ENCODE measurements around the gene ATP1A4.

Gene ATP1A4

GRCh38 chr1:160158534-160158933 lies 7.1 kb downstream of the ATP1A4 start:
- Histone ChIP-seq H3K27ac (ENCODE audit: extremely low read depth, low read depth, low read length) (no peak overlapping the region), H3K4me1 (ENCODE audit: control insufficient read depth, insufficient read depth, low read length) (no peaks in the 10 kb centered on the region), H3K4me3 (ENCODE audit: low read depth, low read length) (no peak overlapping the region), H3K9me3 (ENCODE audit: control insufficient read depth, insufficient read depth, low read depth, low read length) (no peaks in the 10 kb centered on the region), H3K36me3 (ENCODE audit: control insufficient read depth in 2 of 2, insufficient read depth in 1 of 2, low read length in 2 of 2) (no peaks in the 10 kb centered on the region)
- CTCF ChIA-PET, result interaction anchor here (0.8 to 1.6 kb wide), 4 partner anchors 72 to 133 kb away, joined by 4 to 5 read pairs (median 4); no protein-coding TSS in a partner anchor
- POLR2A ChIA-PET, result no interaction called here
- no peak for TF ChIP-seq ZNF785 (tag by site-specific recombination; IDR thresholded peaks at IDR 0.05)
- no peak for TF ChIP-seq ZNF558 (tag by site-specific recombination; IDR thresholded peaks at IDR 0.05)
- TF ChIP-seq KLF9 (tag by site-specific recombination; IDR thresholded peaks at IDR 0.05; ENCODE audit: low read depth), result no peak
- no peak for TF ChIP-seq ZBTB6 (tag by site-specific recombination; IDR thresholded peaks at IDR 0.05)
- no peak for TF ChIP-seq WT1 (tag by site-specific recombination; IDR thresholded peaks at IDR 0.05)
- no peak for TF ChIP-seq RBAK (tag by site-specific recombination; IDR thresholded peaks at IDR 0.05)
- no peak for TF ChIP-seq KLF16 (tag by site-specific recombination; IDR thresholded peaks at IDR 0.05)
- TF ChIP-seq ZNF571 (tag by site-specific recombination; IDR thresholded peaks at IDR 0.05), result no peak
- no peak for TF ChIP-seq ZNF114 (tag by site-specific recombination; IDR thresholded peaks at IDR 0.05)
- TF ChIP-seq ZNF544 (tag by site-specific recombination; IDR thresholded peaks at IDR 0.05), result no peak
- TF ChIP-seq FEZF1 (tag by site-specific recombination; IDR thresholded peaks at IDR 0.05), result no peak
- no peak for TF ChIP-seq ZNF354C (tag by site-specific recombination; IDR thresholded peaks at IDR 0.05; ENCODE audit: borderline replicate concordance, low read depth)
- TF ChIP-seq HOXC10 (CRISPR knock-in tag; IDR thresholded peaks at IDR 0.05), result no peak
- no peak for TF ChIP-seq ZNF560 (tag by site-specific recombination; IDR thresholded peaks at IDR 0.05; ENCODE audit: borderline replicate concordance)

- Histone ChIP-seq H3K36me3 (ENCODE audit: control insufficient read depth in 2 of 2, insufficient read depth in 1 of 2, low read length in 2 of 2) (no peaks in the 10 kb centered on the region), H3K4me3 (ENCODE audit: low read depth, low read length) (no peak overlapping the region), H3K9me3 (ENCODE audit: control insufficient read depth, insufficient read depth, low read depth, low read length) (no peaks in the 10 kb centered on the region), H3K27ac (ENCODE audit: extremely low read depth, low read depth, low read length) (no peak overlapping the region), H3K4me1 (ENCODE audit: control insufficient read depth, insufficient read depth, low read length) (no peaks in the 10 kb centered on the region)
- ChIA-PET CTCF (interaction anchor here (1.4 to 1.6 kb wide), 2 partner anchors 75 to 131 kb away, joined by 4 to 5 read pairs; no protein-coding TSS in a partner anchor), POLR2A (no interaction called here)
- TF ChIP-seq ZNF138 (tag by site-specific recombination; IDR thresholded peaks at IDR 0.05; ENCODE audit: borderline replicate concordance) (no peak), KLF17 (tag by site-specific recombination; IDR thresholded peaks at IDR 0.05) (no peak), ZNF610 (tag by site-specific recombination; IDR thresholded peaks at IDR 0.05; ENCODE audit: borderline replicate concordance) (no peak), ZNF311 (tag by site-specific recombination; IDR thresholded peaks at IDR 0.05; ENCODE audit: borderline replicate concordance) (no peak), ZBTB1 (tag by site-specific recombination; IDR thresholded peaks at IDR 0.05) (no peak), ZNF292 (tag by site-specific recombination; IDR thresholded peaks at IDR 0.05; ENCODE audit: borderline replicate concordance, low read depth) (no peak), REPIN1 (tag by site-specific recombination; IDR thresholded peaks at IDR 0.05; ENCODE audit: low read depth) (no peak), IKZF3 (tag by site-specific recombination; IDR thresholded peaks at IDR 0.05) (no peak), ZNF580 (tag by site-specific recombination; IDR thresholded peaks at IDR 0.05) (no peak), ZNF843 (tag by site-specific recombination; IDR thresholded peaks at IDR 0.05) (no peak), ZNF23 (tag by site-specific recombination; IDR thresholded peaks at IDR 0.05; ENCODE audit: borderline replicate concordance) (no peak), ZNF707 (tag by site-specific recombination; IDR thresholded peaks at IDR 0.05) (no peak), OVOL3 (tag by site-specific recombination; IDR thresholded peaks at IDR 0.05) (no peak), MYNN (tag by site-specific recombination; IDR thresholded peaks at IDR 0.05; ENCODE audit: borderline replicate concordance) (no peak), ZNF510 (tag by site-specific recombination; IDR thresholded peaks at IDR 0.05; ENCODE audit: insufficient replicate concordance) (no peak), KLF16 (tag by site-specific recombination; IDR thresholded peaks at IDR 0.05) (no peak)
- TF ChIP-seq, protein P1, sequence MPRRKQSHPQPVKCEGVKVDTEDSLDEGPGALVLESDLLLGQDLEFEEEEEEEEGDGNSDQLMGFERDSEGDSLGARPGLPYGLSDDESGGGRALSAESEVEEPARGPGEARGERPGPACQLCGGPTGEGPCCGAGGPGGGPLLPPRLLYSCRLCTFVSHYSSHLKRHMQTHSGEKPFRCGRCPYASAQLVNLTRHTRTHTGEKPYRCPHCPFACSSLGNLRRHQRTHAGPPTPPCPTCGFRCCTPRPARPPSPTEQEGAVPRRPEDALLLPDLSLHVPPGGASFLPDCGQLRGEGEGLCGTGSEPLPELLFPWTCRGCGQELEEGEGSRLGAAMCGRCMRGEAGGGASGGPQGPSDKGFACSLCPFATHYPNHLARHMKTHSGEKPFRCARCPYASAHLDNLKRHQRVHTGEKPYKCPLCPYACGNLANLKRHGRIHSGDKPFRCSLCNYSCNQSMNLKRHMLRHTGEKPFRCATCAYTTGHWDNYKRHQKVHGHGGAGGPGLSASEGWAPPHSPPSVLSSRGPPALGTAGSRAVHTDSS (tag by site-specific recombination; IDR thresholded peaks at IDR 0.05), result no peak
Observed at GRCh38 chr1:160159846-160160245, 8.4 kb downstream of the ATP1A4 start.
